Adrenal gland (tissue), 5 donors: Measurements from ENCODE around the gene WWP2.

ENCODE experiments used
- POLR2A ChIP-seq, 2 donors: fragments of 450-650 bp; IDR thresholded peaks; one replicate each; pipeline ENCODE4 v1.6.1; 2017; ENCODE audit warnings: antibody characterized with exemption in 2 of 2, mild to moderate bottlenecking in 2 of 2, moderate library complexity in 1 of 2
- TF ChIP-seq, protein P1 (sequence below), 6 experiments: fragments of 450-650 bp in 4 of 6; fragments of 200-600 bp in 2 of 6; sonication (generic) in 1 of 6; IDR thresholded peaks; 1 replicate in 5 of 6; 2 replicates in 1 of 6; pipeline versions ENCODE4 v1.5.1 to v1.8.0; 2016 to 2021; ENCODE audit warnings: antibody characterized with exemption in 6 of 6, mild to moderate bottlenecking in 2 of 6, moderate library complexity in 1 of 6
- donor health status: DM: no; HTN: no; CAD: no.

DNA sequence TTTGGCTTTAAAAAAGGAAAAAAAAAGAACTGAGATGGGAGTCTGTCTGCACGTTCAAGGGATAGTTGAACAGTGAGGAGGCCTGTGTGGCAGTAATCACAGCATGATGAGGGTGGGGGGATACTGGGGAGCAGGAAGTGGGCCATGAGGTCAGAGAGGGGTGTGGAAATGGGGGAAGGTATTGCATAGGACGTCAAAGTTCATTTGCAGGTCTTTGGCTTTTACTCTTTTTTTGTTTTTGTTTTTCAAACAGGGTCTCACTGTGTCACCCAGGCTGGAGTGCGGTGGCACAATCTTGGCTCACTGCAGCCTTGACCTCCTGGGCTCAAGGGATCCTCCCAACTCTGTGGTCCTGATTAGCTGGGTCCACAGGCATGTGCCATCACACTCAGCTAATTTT is 19.0 kb downstream of the WWP2 start:
- TF ChIP-seq, protein P1, sequence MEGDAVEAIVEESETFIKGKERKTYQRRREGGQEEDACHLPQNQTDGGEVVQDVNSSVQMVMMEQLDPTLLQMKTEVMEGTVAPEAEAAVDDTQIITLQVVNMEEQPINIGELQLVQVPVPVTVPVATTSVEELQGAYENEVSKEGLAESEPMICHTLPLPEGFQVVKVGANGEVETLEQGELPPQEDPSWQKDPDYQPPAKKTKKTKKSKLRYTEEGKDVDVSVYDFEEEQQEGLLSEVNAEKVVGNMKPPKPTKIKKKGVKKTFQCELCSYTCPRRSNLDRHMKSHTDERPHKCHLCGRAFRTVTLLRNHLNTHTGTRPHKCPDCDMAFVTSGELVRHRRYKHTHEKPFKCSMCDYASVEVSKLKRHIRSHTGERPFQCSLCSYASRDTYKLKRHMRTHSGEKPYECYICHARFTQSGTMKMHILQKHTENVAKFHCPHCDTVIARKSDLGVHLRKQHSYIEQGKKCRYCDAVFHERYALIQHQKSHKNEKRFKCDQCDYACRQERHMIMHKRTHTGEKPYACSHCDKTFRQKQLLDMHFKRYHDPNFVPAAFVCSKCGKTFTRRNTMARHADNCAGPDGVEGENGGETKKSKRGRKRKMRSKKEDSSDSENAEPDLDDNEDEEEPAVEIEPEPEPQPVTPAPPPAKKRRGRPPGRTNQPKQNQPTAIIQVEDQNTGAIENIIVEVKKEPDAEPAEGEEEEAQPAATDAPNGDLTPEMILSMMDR (IDR thresholded peaks at IDR 0.05) = no peak
- TF ChIP-seq POLR2A (IDR thresholded peaks at IDR 0.05) = no peak
